Activated CD4-positive, alpha-beta T cell treated with anti-CD3 and anti-CD28 coated beads for 36 hours (primary cell): ENCODE data around the gene ERGIC1. TPM values are rescaled to one million over a fixed set of nuclear protein-coding genes. Genes with fewer than 3 reads are reported as not detected.
"Not testable (repeated sequence)": the region's sequence is repeated elsewhere in the genome, so short reads cannot be mapped to it uniquely, and the experiment has no call there.

Experiments used
- ATAC-seq: fragments of 200-7000 bp; cut with Tn5 transposase; one replicate; pipeline ENCODE4 v1.10.0; 2021; ENCODE audit warnings: mild to moderate bottlenecking, moderate library complexity
- CTCF ChIA-PET: fragments of 350-600 bp; sonication (Branson Sonifier 250); formaldehyde crosslinking; loops from one replicate; lab custom pipeline; 2021; ENCODE audit warnings: antibody characterized with exemption; lab: Charles Lee
- POLR2A ChIA-PET: fragments of 350-600 bp; sonication (Branson Sonifier 250); formaldehyde crosslinking; loops from one replicate; lab custom pipeline; 2021; ENCODE audit warnings: antibody characterized with exemption, inconsistent platforms; lab: Charles Lee
- DNase-seq: peaks from one replicate; pipeline ENCODE4 v3.0.0-alpha.2; 2020
- H3K27ac Mint-ChIP-seq: one replicate; pipeline ENCODE4 v1.8.0; 2021; ENCODE audit warnings: mixed read lengths
- H3K27me3 Mint-ChIP-seq: one replicate; pipeline ENCODE4 v1.8.0; 2021; ENCODE audit warnings: mixed read lengths
- H3K36me3 Mint-ChIP-seq: one replicate; pipeline ENCODE4 v1.8.0; 2021; ENCODE audit warnings: low read depth, mixed read lengths
- H3K4me1 Mint-ChIP-seq: one replicate; pipeline ENCODE4 v1.8.0; 2021; ENCODE audit warnings: mixed read lengths
- H3K4me3 Mint-ChIP-seq: one replicate; pipeline ENCODE4 v1.8.0; 2021; ENCODE audit warnings: mild to moderate bottlenecking, moderate library complexity, mixed read lengths
- H3K9me3 Mint-ChIP-seq: one replicate; pipeline ENCODE4 v1.8.0; 2021; ENCODE audit warnings: low read depth, mixed read lengths
- intact Hi-C, 2 experiments: fragments of 100-400 bp; cut with DNase I in 1 of 2; cut with micrococcal nuclease in 1 of 2; formaldehyde crosslinking; loops; one replicate each; pipeline versions ENCODE4 v1.14.2 to v1.15.1; 2022 to 2024; cut with DNase I, micrococcal nuclease
- total RNA-seq, 2 experiments: library from RNA; stranded (reverse); gene quantifications; one replicate each; pipeline ENCODE4 v1.2.3, GENCODE V29; 2021

ERGIC1 gene
- total RNA-seq, 2 experiments from 2014 or later, result 40.3 to 50.0 TPM

- ATAC-seq, result no peak
- Mint-ChIP-seq H3K9me3 (no peaks in the 10 kb centered on the region), H3K36me3 (peaks cover 6% of the 10 kb centered on the region), H3K4me3 (no peak overlapping the region), H3K27ac (no peak overlapping the region), H3K4me1 (peaks cover 5% of the 10 kb centered on the region), H3K27me3 (no peaks in the 10 kb centered on the region)
- no peak for DNase-seq
- intact Hi-C loops, result no loop called here
- CTCF ChIA-PET, result interaction anchor here (1.6 kb wide), 1 partner anchor 10 kb away, joined by 4 read pairs; no protein-coding TSS in a partner anchor
- POLR2A ChIA-PET, result no interaction called here
Measured at GRCh38 chr5:172886476-172886875, 52.4 kb downstream of the ERGIC1 start.

DNA sequence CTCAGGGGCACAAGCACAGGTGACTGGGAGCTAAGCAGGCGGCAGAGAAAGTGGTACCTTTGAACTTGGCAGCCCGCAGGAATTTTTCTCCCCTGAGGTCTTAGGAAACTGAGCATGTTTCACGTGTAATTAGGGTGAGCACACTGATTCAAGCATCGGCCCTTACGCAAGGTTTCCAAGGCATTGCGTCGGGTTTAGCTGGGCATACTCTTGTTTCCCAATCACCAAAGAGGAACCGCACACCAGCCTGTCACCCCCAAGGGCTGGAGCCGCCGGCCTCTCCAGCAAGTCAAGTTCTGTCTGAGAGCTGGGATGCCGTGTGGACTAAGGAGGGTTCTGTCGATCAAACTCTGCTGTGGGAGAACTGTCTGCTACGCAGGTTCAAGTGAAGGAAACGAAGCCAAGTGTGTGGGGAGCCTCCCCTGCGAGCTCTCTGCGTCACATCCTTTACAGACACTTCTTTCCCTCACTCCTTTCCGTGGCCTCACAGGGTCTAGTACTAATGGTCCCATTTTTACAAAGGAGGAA lies 53.0 kb downstream of the ERGIC1 start:
- no peaks in the 10 kb centered on the region for H3K27me3 Mint-ChIP-seq
- ATAC-seq, result no peak
- no peak for DNase-seq
- H3K4me3 Mint-ChIP-seq, result no peak overlapping the region
- no peak overlapping the region for H3K27ac Mint-ChIP-seq
- peaks cover 6% of the 10 kb centered on the region for H3K36me3 Mint-ChIP-seq
- ChIA-PET CTCF (interaction anchor here (1.6 kb wide), 1 partner anchor 11 kb away, joined by 4 read pairs; no protein-coding TSS in a partner anchor), POLR2A (interaction anchor here (0.6 kb wide), 1 partner anchor 158 kb away, joined by 5 read pairs; no protein-coding TSS in a partner anchor)
- H3K4me1 Mint-ChIP-seq, result no peaks in the 10 kb centered on the region
- no peaks in the 10 kb centered on the region for H3K9me3 Mint-ChIP-seq
- intact Hi-C loops, result no loop called here

GRCh38 chr5:172887692-172888091 lies 53.6 kb downstream of the ERGIC1 start:
- Mint-ChIP-seq H3K9me3 (no peaks in the 10 kb centered on the region), H3K4me1 (no peaks in the 10 kb centered on the region), H3K4me3 (no peak overlapping the region), H3K36me3 (peaks cover 6% of the 10 kb centered on the region), H3K27me3 (no peaks in the 10 kb centered on the region), H3K27ac (no peak overlapping the region)
- ChIA-PET CTCF (no interaction called here), POLR2A (interaction anchor here (0.6 kb wide), 1 partner anchor 159 kb away, joined by 5 read pairs; no protein-coding TSS in a partner anchor)
- intact Hi-C loops, result no loop called here
- DNase-seq (no peak), ATAC-seq (no peak)

DNA sequence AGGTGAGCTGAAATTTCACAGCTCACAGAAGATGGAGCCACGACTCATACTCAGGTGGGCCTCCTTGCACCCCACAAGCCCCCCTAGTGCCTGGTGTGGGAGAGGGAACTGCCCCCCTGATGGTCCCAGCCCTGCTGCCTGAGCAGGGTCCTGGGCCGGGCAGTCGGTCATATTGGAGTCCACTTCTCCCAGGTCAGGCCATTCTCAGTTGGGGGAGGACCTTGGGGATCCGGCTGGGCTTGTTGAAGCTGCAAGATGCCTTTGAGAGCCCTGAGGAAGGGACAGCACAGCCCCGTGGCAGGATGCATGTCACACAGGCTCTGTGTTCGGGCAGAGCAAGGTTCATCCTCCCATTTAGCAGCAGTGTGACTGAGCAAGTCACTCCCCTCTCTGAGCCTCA lies 56.6 kb downstream of the ERGIC1 start:
- no peak for ATAC-seq
- H3K4me3 Mint-ChIP-seq, result no peak overlapping the region
- no peaks in the 10 kb centered on the region for H3K27me3 Mint-ChIP-seq
- no peaks in the 10 kb centered on the region for H3K4me1 Mint-ChIP-seq
- CTCF ChIA-PET, result no interaction called here
- H3K27ac Mint-ChIP-seq, result no peak overlapping the region
- H3K9me3 Mint-ChIP-seq, result no peaks in the 10 kb centered on the region
- intact Hi-C loops, result no loop called here
- POLR2A ChIA-PET, result no interaction called here
- peaks cover 4% of the 10 kb centered on the region for H3K36me3 Mint-ChIP-seq
- no peak for DNase-seq

GRCh38 chr5:172891716-172892421 lies 57.8 kb downstream of the ERGIC1 start:
- POLR2A ChIA-PET, result interaction anchor here (0.7 kb wide), 1 partner anchor 14 kb away, joined by 3 read pairs; no protein-coding TSS in a partner anchor
- Mint-ChIP-seq H3K9me3 (no peaks in the 10 kb centered on the region), H3K27me3 (no peaks in the 10 kb centered on the region), H3K36me3 (peaks cover 3% of the 10 kb centered on the region), H3K4me1 (no peaks in the 10 kb centered on the region), H3K4me3 (no peak overlapping the region), H3K27ac (no peak overlapping the region)
- CTCF ChIA-PET, result interaction anchor here (0.9 to 1.1 kb wide), 2 partner anchors 13 to 177 kb away, joined by 3 to 4 read pairs; no protein-coding TSS in a partner anchor
- DNase-seq (no peak), ATAC-seq (no peak)
- intact Hi-C loops, result no loop called here

GRCh38 chr5:172892713-172893112 lies 58.7 kb downstream of the ERGIC1 start:
- CTCF ChIA-PET, result no interaction called here
- POLR2A ChIA-PET, result no interaction called here
- no peak for ATAC-seq
- intact Hi-C loops, result no loop called here
- H3K27ac Mint-ChIP-seq, result no peak overlapping the region
- H3K36me3 Mint-ChIP-seq, result peaks cover under 1% of the 10 kb centered on the region
- peaks cover 4% of the 10 kb centered on the region for H3K4me1 Mint-ChIP-seq
- H3K4me3 Mint-ChIP-seq, result no peak overlapping the region
- no peaks in the 10 kb centered on the region for H3K27me3 Mint-ChIP-seq
- DNase-seq, result no peak
- H3K9me3 Mint-ChIP-seq, result no peaks in the 10 kb centered on the region

DNA sequence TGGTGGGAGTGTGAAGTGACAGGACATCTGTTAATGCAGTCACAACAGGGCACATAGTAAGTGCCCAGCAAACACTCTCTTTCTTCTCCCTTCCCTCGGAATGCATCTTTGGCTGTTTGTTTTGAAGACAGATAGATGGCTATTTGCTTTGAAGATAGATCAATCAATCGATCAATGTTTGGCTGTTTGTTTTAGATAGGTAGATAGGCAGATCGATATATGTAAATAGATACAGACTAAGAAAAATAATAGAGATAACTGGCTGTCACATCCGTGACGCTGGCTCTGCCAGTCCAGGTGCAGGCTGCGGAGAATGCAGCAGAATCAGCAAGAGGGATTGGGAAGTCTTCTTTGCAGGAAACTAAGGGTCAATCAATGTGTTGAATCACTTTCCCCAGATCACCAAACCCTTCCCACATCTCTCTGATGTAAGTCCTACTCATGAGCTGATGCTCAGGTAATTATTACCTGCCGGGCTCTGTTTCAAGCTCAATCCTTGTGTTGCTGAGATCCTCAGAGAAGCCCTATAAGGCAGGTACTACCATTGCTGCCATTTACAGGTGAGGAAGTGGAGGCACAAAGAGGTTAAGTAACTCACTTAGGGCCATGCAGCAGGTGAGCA lies 60.8 kb downstream of the ERGIC1 start:
- Mint-ChIP-seq H3K27ac (no peak overlapping the region), H3K4me1 (peaks cover 4% of the 10 kb centered on the region), H3K27me3 (no peaks in the 10 kb centered on the region), H3K36me3 (peaks cover 5% of the 10 kb centered on the region), H3K4me3 (no peak overlapping the region), H3K9me3 (no peaks in the 10 kb centered on the region)
- no peak for ATAC-seq
- DNase-seq, result no peak
- POLR2A ChIA-PET, result no interaction called here
- CTCF ChIA-PET, result no interaction called here
- intact Hi-C loops, result no loop called here

- peaks cover 4% of the 10 kb centered on the region for H3K4me1 Mint-ChIP-seq
- H3K36me3 Mint-ChIP-seq, result peaks cover 5% of the 10 kb centered on the region
- POLR2A ChIA-PET, result no interaction called here
- H3K27me3 Mint-ChIP-seq, result no peaks in the 10 kb centered on the region
- no peaks in the 10 kb centered on the region for H3K9me3 Mint-ChIP-seq
- CTCF ChIA-PET, result no interaction called here
- ATAC-seq, result no peak
- no peak overlapping the region for H3K4me3 Mint-ChIP-seq
- no peak overlapping the region for H3K27ac Mint-ChIP-seq
- intact Hi-C loops, result no loop called here
- no peak for DNase-seq
Measured at GRCh38 chr5:172895549-172895948, 61.5 kb downstream of the ERGIC1 start.

DNA sequence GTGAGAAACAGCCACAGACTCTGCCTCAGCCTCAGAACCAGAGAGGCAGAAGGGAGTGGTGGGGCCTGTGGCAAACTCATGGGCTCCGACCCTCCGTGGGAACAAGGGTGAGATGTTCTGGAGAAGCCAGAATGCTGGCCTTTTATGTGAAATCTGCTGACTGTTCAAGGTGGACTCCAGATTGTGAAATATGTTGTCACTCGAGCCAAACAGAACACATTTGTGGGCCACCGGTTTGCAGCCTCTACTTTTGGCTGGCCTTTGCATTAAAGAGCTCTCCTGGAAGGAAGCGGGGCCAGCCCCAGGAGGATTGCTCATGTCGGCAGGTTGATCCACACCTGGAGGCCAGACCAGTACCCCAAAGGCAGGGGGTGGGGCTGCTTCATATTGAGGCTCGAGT lies 62.4 kb downstream of the ERGIC1 start:
- peaks cover 4% of the 10 kb centered on the region for H3K4me1 Mint-ChIP-seq
- POLR2A ChIA-PET, result no interaction called here
- H3K27ac Mint-ChIP-seq, result no peak overlapping the region
- H3K9me3 Mint-ChIP-seq, result no peaks in the 10 kb centered on the region
- intact Hi-C loops, result no loop called here
- H3K36me3 Mint-ChIP-seq, result peaks cover 5% of the 10 kb centered on the region
- no peaks in the 10 kb centered on the region for H3K27me3 Mint-ChIP-seq
- DNase-seq, result no peak
- H3K4me3 Mint-ChIP-seq, result no peak overlapping the region
- CTCF ChIA-PET, result no interaction called here
- ATAC-seq, result no peak

DNA sequence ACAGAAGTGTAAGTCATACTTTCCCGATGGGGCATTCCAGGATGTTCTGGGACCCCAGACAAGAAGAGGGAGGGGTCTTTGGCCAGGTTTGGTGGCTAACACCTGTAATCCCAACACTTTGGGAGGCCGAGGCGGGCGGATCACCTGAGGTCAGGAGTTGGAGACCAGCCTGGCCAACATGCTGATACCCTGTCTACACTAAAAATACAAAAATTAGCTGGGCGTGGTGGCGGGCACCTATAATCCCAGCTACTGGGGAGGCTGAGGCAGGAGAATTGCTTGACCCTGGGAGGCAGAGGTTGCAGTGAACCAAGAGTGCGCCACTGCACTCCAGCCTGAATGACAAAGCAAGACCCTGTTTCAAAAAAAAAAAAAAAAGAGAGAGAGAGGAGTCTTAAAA lies 63.0 kb downstream of the ERGIC1 start:
- CTCF ChIA-PET, result interaction anchor here (0.6 kb wide), 1 partner anchor 398 kb away, joined by 3 read pairs; no protein-coding TSS in a partner anchor
- POLR2A ChIA-PET, H3K27me3 Mint-ChIP-seq, H3K4me1 Mint-ChIP-seq, H3K4me3 Mint-ChIP-seq, ATAC-seq, H3K9me3 Mint-ChIP-seq, intact Hi-C loops, DNase-seq, H3K36me3 Mint-ChIP-seq, H3K27ac Mint-ChIP-seq: not testable (repeated sequence)

DNA sequence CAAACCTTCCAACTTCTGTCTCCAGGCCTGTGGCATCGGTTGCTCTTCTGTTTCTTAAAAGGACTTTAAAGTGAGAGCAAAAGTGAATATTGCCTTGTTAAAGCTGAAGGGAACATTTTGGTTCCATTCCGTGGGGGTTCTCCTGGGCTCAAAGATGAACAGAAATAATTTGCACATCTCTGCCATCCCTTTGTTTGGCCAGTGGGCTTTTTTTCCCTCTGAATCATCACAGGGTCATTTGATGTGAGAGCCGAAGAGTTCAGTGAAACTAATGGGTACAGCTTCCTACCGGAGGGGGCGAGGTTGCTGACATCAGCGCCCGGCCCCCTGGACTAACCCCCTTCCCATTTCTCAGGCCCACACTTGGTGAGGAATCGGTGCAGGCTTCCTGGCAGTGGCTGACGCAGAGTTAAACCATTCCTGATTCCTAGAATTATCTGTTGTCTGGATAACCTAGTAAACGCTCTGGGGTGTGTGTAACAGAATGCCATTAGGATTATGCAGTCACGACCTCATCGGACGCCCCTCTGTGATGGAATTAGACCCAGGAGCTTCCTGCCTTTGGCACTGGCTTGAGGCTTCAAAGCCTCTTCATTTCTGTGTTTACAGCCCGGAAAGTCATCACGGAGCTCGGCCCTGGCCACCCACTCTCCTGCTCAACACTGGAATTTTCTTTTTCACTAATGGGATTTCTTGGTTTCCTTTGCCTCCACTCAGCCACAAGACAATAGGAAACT lies 63.6 kb downstream of the ERGIC1 start:
- ChIA-PET POLR2A (no interaction called here), CTCF (interaction anchor here (0.5 to 0.7 kb wide), 3 partner anchors 183 to 408 kb away, joined by 3 read pairs; no protein-coding TSS in a partner anchor)
- ATAC-seq (no peak), DNase-seq (no peak)
- Mint-ChIP-seq H3K9me3 (no peaks in the 10 kb centered on the region), H3K4me1 (peaks cover 4% of the 10 kb centered on the region), H3K36me3 (peaks cover 5% of the 10 kb centered on the region), H3K4me3 (no peak overlapping the region), H3K27ac (no peak overlapping the region), H3K27me3 (no peaks in the 10 kb centered on the region)
- intact Hi-C loops, result no loop called here
